Tibial nerve (tissue), 3 donors: ENCODE measurements around the gene EXPH5.

Experiments
- CTCF ChIP-seq, 5 experiments: fragments of 200-600 bp in 3 of 5; fragments of 450-650 bp in 2 of 5; sonication (generic) in 3 of 5; IDR thresholded peaks; one replicate each; pipeline ENCODE4 v1.5.1; 2016 to 2019; ENCODE audit warnings: antibody characterized with exemption in 5 of 5, mild to moderate bottlenecking in 3 of 5, moderate library complexity in 2 of 5
- POLR2A ChIP-seq, 2 donors: fragments of 450-650 bp; IDR thresholded peaks; one replicate each; pipeline ENCODE4 v1.6.1; 2017; ENCODE audit warnings: antibody characterized with exemption in 2 of 2, mild to moderate bottlenecking in 2 of 2, moderate library complexity in 2 of 2

GRCh38 chr11:108467091-108467823, 126.3 kb downstream of the EXPH5 start, which contains the start of gene C11orf65:
- TF ChIP-seq POLR2A (IDR thresholded peaks at IDR 0.05) (peak; percentile 96 to 99), CTCF (IDR thresholded peaks at IDR 0.05) (no peak)
